ENCODE measurements around the gene SYT4.

DNA sequence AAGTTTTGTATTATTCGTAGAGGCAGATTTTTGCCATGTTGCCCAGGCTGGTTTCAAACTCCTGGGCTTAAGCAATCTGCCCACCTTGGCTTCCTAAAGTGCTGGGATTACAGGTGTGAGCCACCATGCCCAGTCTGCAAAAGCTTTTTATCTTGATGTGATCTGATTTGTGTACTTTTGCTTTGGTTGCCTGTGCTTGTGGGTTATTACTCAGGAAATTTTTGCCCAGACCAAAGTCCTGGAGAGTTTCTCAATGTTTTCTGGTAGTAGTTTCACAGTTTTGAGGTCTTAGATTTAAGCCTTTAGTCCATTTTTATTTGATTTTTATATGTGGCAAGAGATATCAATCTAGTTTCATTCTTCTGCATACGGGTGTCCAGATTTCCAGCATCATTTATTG lies 42.4 kb downstream of the SYT4 start:
- TF ChIP-seq, protein P1, sequence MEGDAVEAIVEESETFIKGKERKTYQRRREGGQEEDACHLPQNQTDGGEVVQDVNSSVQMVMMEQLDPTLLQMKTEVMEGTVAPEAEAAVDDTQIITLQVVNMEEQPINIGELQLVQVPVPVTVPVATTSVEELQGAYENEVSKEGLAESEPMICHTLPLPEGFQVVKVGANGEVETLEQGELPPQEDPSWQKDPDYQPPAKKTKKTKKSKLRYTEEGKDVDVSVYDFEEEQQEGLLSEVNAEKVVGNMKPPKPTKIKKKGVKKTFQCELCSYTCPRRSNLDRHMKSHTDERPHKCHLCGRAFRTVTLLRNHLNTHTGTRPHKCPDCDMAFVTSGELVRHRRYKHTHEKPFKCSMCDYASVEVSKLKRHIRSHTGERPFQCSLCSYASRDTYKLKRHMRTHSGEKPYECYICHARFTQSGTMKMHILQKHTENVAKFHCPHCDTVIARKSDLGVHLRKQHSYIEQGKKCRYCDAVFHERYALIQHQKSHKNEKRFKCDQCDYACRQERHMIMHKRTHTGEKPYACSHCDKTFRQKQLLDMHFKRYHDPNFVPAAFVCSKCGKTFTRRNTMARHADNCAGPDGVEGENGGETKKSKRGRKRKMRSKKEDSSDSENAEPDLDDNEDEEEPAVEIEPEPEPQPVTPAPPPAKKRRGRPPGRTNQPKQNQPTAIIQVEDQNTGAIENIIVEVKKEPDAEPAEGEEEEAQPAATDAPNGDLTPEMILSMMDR (IDR thresholded peaks at IDR 0.05 in 4 of 5, conservative IDR thresholded peaks at IDR 0.05 in 1 of 5): no peak
- no peak for TF ChIP-seq POLR2A (IDR thresholded peaks at IDR 0.05)
